Gastroesophageal sphincter (tissue), 3 donors: Measurements from ENCODE around the gene ZNF175.

Experiments used
- POLR2AphosphoS5 ChIP-seq: sonication (generic); formaldehyde crosslinking; IDR thresholded peaks from one replicate; pipeline ENCODE4 v1.6.1; 2017; ENCODE audit warnings: antibody characterized with exemption
- TF ChIP-seq, protein P1 (sequence below), 4 experiments: fragments of 200-600 bp in 2 of 4; fragments of 450-650 bp in 2 of 4; sonication (generic) in 1 of 4; IDR thresholded peaks; one replicate each; pipeline ENCODE4 v1.5.1; 2017 to 2019; ENCODE audit warnings: antibody characterized with exemption in 4 of 4, mild to moderate bottlenecking in 2 of 4, moderate library complexity in 2 of 4

DNA sequence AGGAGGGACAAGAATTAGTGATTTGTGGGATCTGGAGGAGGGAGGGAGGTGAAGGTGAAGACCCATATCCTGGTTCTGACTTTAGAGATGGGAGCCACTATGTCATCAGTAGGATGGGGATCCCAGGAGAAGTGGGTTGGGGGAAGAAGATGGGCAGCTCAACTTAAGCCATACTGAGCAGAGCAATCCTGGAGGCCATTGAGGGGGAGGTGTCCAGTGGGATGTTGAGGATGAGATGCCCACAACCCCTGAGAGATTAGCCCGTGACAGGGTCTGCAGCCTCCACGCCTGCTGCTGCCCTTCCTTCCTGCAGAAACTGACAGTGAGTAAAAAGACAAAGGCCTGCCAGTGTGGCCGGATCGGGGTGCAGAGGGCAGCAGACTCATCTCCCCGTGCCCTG is 28.4 kb upstream of the ZNF175 start:
- TF ChIP-seq, protein P1, sequence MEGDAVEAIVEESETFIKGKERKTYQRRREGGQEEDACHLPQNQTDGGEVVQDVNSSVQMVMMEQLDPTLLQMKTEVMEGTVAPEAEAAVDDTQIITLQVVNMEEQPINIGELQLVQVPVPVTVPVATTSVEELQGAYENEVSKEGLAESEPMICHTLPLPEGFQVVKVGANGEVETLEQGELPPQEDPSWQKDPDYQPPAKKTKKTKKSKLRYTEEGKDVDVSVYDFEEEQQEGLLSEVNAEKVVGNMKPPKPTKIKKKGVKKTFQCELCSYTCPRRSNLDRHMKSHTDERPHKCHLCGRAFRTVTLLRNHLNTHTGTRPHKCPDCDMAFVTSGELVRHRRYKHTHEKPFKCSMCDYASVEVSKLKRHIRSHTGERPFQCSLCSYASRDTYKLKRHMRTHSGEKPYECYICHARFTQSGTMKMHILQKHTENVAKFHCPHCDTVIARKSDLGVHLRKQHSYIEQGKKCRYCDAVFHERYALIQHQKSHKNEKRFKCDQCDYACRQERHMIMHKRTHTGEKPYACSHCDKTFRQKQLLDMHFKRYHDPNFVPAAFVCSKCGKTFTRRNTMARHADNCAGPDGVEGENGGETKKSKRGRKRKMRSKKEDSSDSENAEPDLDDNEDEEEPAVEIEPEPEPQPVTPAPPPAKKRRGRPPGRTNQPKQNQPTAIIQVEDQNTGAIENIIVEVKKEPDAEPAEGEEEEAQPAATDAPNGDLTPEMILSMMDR (IDR thresholded peaks at IDR 0.05) = no peak
- TF ChIP-seq POLR2AphosphoS5 = no peak
